Immature natural killer cell (primary cell): ENCODE data around the gene OR1M1. TPM values are rescaled to one million over a fixed set of nuclear protein-coding genes. Genes with fewer than 3 reads are reported as not detected.
A peak's percentile ranks its signal among the peaks of the same experiment; 100 is the strongest.
"Not testable (repeated sequence)": the region's sequence is repeated elsewhere in the genome, so short reads cannot be mapped to it uniquely, and the experiment has no call there.

Experiments
- DNase-seq, 3 donors: peaks; one replicate each; pipeline ENCODE4 v3.0.0; 2022; ENCODE audit warnings: mixed read lengths in 1 of 3
- H3K27ac Mint-ChIP-seq, 6 donors: one replicate each; pipeline ENCODE4 v1.8.0; 2020; ENCODE audit warnings: mixed read lengths in 6 of 6, mild to moderate bottlenecking in 5 of 6, inconsistent platforms in 4 of 6, moderate library complexity in 3 of 6
- H3K27me3 Mint-ChIP-seq, 3 donors: one replicate each; pipeline ENCODE4 v1.8.0; 2020 to 2021; ENCODE audit warnings: low read depth in 3 of 3, mild to moderate bottlenecking in 3 of 3, mixed read lengths in 3 of 3, moderate library complexity in 3 of 3, inconsistent platforms in 1 of 3
- H3K36me3 Mint-ChIP-seq, 3 donors: one replicate each; pipeline ENCODE4 v1.8.0; 2020; ENCODE audit warnings: mixed read lengths in 3 of 3, inconsistent platforms in 2 of 3, mild to moderate bottlenecking in 2 of 3
- H3K4me1 Mint-ChIP-seq, 2 donors: one replicate each; pipeline ENCODE4 v1.8.0; 2020; ENCODE audit warnings: inconsistent platforms in 2 of 2, mild to moderate bottlenecking in 2 of 2, mixed read lengths in 2 of 2, moderate library complexity in 1 of 2
- H3K4me3 Mint-ChIP-seq, 5 donors: one replicate each; pipeline ENCODE4 v1.8.0; 2020; ENCODE audit warnings: mild to moderate bottlenecking in 5 of 5, mixed read lengths in 5 of 5, inconsistent platforms in 3 of 5, moderate library complexity in 3 of 5
- H3K9me3 Mint-ChIP-seq, 6 donors: one replicate each; pipeline ENCODE4 v1.8.0; 2020; ENCODE audit warnings: mild to moderate bottlenecking in 6 of 6, mixed read lengths in 6 of 6, inconsistent platforms in 4 of 6, moderate library complexity in 3 of 6
- polyA plus RNA-seq, 3 donors: library from polyadenylated mRNA; unstranded; fragments of 300-500 nt; fragmentation: Illumina TruSeq; gene quantifications; one replicate each; pipeline ENCODE4 v1.2.3, GENCODE V29; 2021

The OR1M1 gene
- polyA plus RNA-seq, 3 donors from 2014 or later, result not detected

- Mint-ChIP-seq H3K27ac (no peak overlapping the region), H3K4me3 (no peak overlapping the region), H3K27me3 (peaks cover 0 to 6% (median 2%) of the 10 kb centered on the region in 3 donors), H3K9me3 (no peaks in the 10 kb centered on the region), H3K36me3 (no peaks in the 10 kb centered on the region), H3K4me1 (no peaks in the 10 kb centered on the region)
- no peak for DNase-seq
Observed at GRCh38 chr19:9058905-9059667, 27.8 kb upstream of the OR1M1 start.

DNA sequence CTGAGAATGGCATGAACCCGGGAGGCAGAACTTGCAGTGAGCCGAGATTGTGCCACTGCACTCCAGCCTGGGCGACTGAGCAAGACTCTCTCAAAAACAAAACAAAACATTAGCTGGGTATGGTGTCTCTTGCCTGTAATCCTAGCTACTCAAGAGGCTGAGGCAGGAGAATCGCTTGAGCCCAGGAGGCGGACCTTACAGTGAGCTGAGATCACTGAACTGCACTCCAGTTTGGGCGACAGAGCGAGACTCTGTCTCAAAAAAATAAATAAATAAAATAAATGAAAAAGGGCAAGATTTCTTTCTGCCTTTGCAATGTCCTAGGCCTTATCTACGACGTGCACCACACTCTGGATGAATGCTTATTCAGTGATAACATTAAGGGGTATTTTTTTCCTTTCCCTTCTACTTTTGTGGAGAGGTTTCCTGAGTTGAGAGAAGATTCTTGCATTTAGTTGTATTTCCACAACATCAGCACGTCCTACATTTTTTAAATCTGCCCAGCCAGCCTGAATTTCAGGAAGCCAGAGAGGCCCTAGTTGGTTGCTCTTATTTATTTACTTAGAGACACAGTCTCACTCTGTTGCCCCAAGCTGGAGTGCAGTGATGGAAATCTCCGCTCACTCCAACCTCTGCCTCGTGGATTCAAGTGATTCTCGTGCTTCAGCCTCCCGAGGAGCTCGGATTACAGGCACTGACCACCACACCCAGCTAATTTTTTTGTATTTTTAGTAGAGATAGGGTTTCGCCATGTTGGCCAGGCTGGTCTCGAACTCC is 26.1 kb upstream of the OR1M1 start:
- Mint-ChIP-seq H3K9me3 (no peaks in the 10 kb centered on the region), H3K4me1 (no peaks in the 10 kb centered on the region), H3K27me3 (peaks cover 0 to 11% (median 0%) of the 10 kb centered on the region in 3 donors), H3K36me3 (no peaks in the 10 kb centered on the region), H3K4me3 (no peak overlapping the region), H3K27ac (no peak overlapping the region)
- no peak for DNase-seq

DNA sequence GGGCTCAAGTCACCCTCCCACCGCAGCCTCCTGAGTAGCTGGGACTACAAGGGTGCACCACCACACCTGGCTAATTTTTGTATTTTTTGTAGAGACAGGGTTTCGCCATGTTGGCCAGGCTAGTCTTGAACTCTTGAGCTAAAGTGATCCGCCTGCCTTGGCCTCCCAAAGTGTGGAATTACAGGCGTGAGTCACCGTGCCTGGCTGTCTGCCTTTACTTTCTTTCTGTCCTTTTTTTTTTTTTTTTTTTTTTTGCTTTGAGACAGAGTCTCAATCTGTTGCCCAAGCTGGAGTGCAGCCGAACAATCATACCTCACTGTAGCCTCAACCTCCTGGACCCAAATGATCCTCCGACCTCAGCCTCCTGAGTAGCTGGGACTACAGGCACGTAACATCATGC is 25.0 kb upstream of the OR1M1 start:
- H3K27me3 Mint-ChIP-seq, result peaks cover 0 to 11% (median 0%) of the 10 kb centered on the region in 3 donors
- no peaks in the 10 kb centered on the region for H3K36me3 Mint-ChIP-seq
- H3K4me1 Mint-ChIP-seq, result no peaks in the 10 kb centered on the region
- no peak overlapping the region for H3K27ac Mint-ChIP-seq
- H3K9me3 Mint-ChIP-seq, result no peaks in the 10 kb centered on the region
- no peak overlapping the region for H3K4me3 Mint-ChIP-seq
- DNase-seq, result no peak

GRCh38 chr19:9065457-9066014 is 21.3 kb upstream of the OR1M1 start:
- H3K27ac Mint-ChIP-seq, result no peak overlapping the region
- H3K4me3 Mint-ChIP-seq, result no peak overlapping the region
- H3K9me3 Mint-ChIP-seq, result no peaks in the 10 kb centered on the region
- H3K27me3 Mint-ChIP-seq, result peaks cover 0 to 4% (median 2%) of the 10 kb centered on the region in 3 donors
- no peaks in the 10 kb centered on the region for H3K4me1 Mint-ChIP-seq
- DNase-seq, result no peak
- H3K36me3 Mint-ChIP-seq, result no peaks in the 10 kb centered on the region

GRCh38 chr19:9070066-9070465 is 16.8 kb upstream of the OR1M1 start:
- Mint-ChIP-seq H3K27ac (no peak overlapping the region), H3K9me3 (no peaks in the 10 kb centered on the region), H3K4me1 (no peaks in the 10 kb centered on the region), H3K36me3 (no peaks in the 10 kb centered on the region), H3K4me3 (no peak overlapping the region), H3K27me3 (peaks cover 0 to 6% (median 2%) of the 10 kb centered on the region in 3 donors)
- DNase-seq, result no peak

DNA sequence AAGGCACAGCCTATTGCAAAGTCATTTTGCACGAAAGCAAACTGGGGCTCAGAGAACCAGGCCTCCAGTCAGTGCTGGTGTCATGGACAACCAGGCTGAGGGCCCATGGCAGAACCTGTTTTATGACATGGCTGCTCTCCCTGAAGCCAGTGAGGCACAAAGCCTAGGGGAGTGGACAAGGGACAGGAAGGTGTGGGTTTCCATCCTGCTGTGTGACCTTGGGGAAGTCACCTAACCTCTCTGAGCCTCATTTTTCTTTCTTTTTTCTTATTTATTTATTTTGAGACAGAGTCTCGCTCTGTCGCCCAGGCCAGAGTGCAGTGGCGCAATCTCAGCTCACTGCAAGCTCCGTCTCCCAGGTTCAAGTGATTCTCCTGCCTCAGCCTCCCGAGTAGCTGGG is 15.1 kb upstream of the OR1M1 start:
- H3K27me3 Mint-ChIP-seq, result not testable (repeated sequence)

GRCh38 chr19:9073806-9074205 is 13.1 kb upstream of the OR1M1 start:
- Mint-ChIP-seq H3K9me3 (no peaks in the 10 kb centered on the region), H3K36me3 (no peaks in the 10 kb centered on the region), H3K27me3 (peaks cover 0 to 4% (median 1%) of the 10 kb centered on the region in 3 donors), H3K27ac (no peak overlapping the region), H3K4me1 (no peaks in the 10 kb centered on the region), H3K4me3 (no peak overlapping the region)
- no peak for DNase-seq

More for the DNA sequence above, 15.1 kb upstream of the OR1M1 start:
- not testable (repeated sequence) for H3K9me3 Mint-ChIP-seq, H3K4me3 Mint-ChIP-seq, H3K4me1 Mint-ChIP-seq, H3K36me3 Mint-ChIP-seq, DNase-seq, H3K27ac Mint-ChIP-seq

DNA sequence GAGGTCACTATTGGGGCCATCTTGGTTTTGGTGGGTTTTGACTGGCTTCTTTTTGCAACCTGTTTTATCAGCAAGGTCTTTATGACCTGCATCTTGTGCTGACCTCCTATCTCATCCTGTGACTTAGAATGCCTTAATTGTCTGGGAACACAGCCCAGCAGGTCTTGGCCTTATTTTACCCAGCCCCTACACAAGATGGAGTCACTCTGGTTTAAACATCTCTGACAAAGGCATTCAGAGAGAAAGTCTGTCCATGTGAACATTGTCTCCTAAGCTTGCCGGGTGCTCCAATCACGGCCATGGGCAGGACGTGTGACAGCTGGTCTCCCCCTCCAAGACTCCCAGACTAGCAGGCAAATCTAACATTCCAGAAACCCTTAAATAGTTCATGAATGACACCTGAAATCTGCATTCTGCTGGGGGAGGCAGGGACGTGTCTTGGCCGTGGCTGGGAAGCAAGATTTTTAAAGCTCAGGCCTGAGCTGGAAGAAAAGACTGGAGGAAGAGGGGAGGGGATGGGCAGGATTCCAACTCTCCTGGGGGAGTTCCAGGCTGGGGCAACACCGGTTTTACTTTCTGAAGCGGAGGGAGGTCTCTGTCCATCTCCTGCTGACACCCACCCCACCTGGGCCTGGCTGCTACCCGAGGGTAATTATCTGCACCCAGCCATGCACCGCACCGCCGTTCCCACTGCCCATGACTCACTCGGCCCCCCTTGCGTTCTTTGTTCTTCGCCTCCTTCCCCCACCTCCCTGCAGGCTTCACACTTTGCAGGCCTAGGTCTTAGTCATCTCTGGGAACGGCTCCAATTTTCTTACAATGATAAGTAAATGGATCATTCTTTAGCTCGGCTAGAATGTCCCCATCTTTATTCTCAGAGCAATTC is 11.6 kb upstream of the OR1M1 start:
- H3K27me3 Mint-ChIP-seq, result peaks cover 0 to 4% (median 1%) of the 10 kb centered on the region in 3 donors
- H3K4me1 Mint-ChIP-seq, result peaks cover 0 to 2% of the 10 kb centered on the region in 2 donors
- no peak overlapping the region for H3K4me3 Mint-ChIP-seq
- H3K27ac Mint-ChIP-seq, result no peak overlapping the region
- H3K36me3 Mint-ChIP-seq, result no peaks in the 10 kb centered on the region
- H3K9me3 Mint-ChIP-seq, result no peaks in the 10 kb centered on the region
- DNase-seq, result no peak

- Mint-ChIP-seq H3K4me1 (peaks cover 0 to 2% of the 10 kb centered on the region in 2 donors), H3K27me3 (peaks cover 0 to 4% (median 1%) of the 10 kb centered on the region in 3 donors), H3K27ac (no peak overlapping the region), H3K4me3 (no peak overlapping the region), H3K36me3 (no peaks in the 10 kb centered on the region), H3K9me3 (no peaks in the 10 kb centered on the region)
- DNase-seq, result no peak
Observed at GRCh38 chr19:9076901-9077300, 10.0 kb upstream of the OR1M1 start.

DNA sequence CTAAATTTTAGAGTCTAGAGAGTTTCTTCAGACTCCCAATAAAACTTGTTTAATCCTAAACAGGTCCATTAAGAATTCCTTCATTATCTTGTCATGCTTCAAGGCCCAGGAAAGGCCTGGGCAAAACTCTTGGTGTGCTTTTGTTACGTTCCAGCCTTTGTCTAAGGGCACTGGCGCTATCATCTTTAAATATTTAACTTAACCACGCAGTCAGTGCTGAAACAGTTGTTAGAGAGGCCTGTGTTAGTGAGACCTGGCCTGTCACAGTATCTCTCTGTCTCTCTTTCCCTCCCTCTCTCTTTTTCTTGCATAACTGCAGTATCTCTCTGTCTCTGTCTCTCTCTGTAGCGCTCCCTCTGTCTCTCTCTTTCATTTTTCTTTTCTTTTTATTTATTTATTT is 8.2 kb upstream of the OR1M1 start:
- no peaks in the 10 kb centered on the region for H3K9me3 Mint-ChIP-seq
- H3K27ac Mint-ChIP-seq, result no peak overlapping the region
- H3K27me3 Mint-ChIP-seq, result peaks cover 0 to 4% (median 1%) of the 10 kb centered on the region in 3 donors

DNA sequence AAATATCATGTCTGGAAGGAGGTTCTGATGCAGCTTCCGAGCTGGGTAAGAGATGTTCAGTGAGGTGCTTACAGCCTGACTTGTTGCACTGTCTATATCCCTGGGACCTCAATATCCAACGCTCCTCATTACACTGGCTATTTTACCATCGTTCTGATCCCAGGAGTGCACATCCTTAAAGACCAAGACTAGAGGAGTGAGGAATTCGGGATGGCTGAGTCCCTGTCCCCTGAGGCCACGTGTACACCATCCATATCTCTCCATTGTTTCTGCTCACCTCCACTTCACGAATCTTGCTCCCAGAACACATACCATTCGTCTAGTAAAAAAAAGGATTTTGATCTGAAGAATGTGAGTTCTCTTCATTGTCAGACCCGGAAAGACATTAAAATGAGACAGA is 20.5 kb downstream of the OR1M1 start, which contains the start of gene OR7G2:
Gene OR7G2 (minus strand): TSS at position 101 of the 400 bp plus-strand sequence. CDS start 4,232 bp downstream, outside the sequence.
- peak within 1 kb of the TSS in 1 of 6 donors; percentile 25 for H3K27ac Mint-ChIP-seq
- H3K9me3 Mint-ChIP-seq, result no peaks in the 10 kb centered on the region
- H3K27me3 Mint-ChIP-seq, result peaks cover 0 to 10% (median 3%) of the 10 kb centered on the region in 3 donors
- DNase-seq, result no peak
- no peak within 1 kb of the TSS for H3K4me3 Mint-ChIP-seq
- no peaks in the 10 kb centered on the region for H3K36me3 Mint-ChIP-seq
- no peaks in the 10 kb centered on the region for H3K4me1 Mint-ChIP-seq

More for the DNA sequence above, 8.2 kb upstream of the OR1M1 start:
- DNase-seq, result no peak
- no peak overlapping the region for H3K4me3 Mint-ChIP-seq
- no peaks in the 10 kb centered on the region for H3K36me3 Mint-ChIP-seq
- peaks cover 0 to 2% of the 10 kb centered on the region in 2 donors for H3K4me1 Mint-ChIP-seq

DNA sequence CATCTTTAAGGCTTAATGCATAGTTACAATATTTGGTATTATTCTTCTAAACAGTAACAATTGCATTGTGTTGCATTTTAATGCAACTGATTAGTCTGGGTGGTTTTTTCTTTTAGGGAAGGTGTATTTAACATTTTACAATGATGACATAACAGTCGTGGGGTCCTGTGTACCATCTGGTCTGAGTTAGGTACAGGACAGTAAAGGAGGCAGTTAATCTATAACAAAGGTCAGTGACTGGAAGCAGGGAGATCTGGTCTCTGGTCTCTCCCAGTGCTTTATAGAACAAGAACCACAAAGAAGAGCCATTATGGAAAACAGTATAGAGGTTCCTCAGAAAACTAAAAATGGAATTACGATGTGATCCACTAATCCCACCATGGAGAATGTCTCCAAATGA is 23.1 kb downstream of the OR1M1 start:
- peaks cover 0 to 9% (median 4%) of the 10 kb centered on the region in 3 donors for H3K27me3 Mint-ChIP-seq
- H3K4me3 Mint-ChIP-seq, result no peak overlapping the region
- no peaks in the 10 kb centered on the region for H3K4me1 Mint-ChIP-seq
- H3K36me3 Mint-ChIP-seq, result no peaks in the 10 kb centered on the region
- H3K9me3 Mint-ChIP-seq, result no peaks in the 10 kb centered on the region
- no peak overlapping the region for H3K27ac Mint-ChIP-seq
- no peak for DNase-seq

DNA sequence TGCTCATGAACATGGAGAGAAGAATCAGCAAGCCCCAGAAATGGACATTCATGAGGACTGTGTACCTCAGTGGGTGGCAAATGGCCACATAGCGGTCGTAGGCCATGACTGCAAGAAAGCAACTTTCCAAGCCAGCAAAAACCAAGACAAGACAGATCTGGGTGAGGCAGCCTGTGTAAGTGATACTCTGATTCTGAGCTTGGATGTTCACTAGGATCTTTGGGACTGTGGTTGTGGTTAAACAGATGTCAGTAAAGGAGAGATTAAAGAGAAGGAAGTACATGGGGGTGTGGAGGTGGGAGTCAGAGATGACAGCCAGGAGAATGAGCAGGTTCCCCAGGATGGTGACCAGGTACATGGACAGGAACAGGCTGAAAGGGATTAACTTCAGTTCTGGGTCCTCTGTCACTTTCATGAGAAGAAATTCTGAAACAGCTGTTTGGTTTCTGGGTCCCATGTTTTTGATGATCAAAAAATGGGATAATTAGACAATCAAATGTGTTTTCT is 28.5 kb downstream of the OR1M1 start, which contains the start of gene OR7G1:
Gene OR7G1 (minus strand): TSS at position 457 of the 507 bp plus-strand sequence. CDS start 0 bp downstream, at position 457.
- Mint-ChIP-seq H3K9me3 (no peaks in the 10 kb centered on the region), H3K4me3 (no peak within 1 kb of the TSS), H3K4me1 (no peaks in the 10 kb centered on the region), H3K36me3 (no peaks in the 10 kb centered on the region), H3K27ac (no peak within 1 kb of the TSS), H3K27me3 (peaks cover 2 to 11% (median 5%) of the 10 kb centered on the region in 3 donors)
- DNase-seq, result no peak
